NCI-H1092 treated with DMSO at 0.1 percent for 48 hours (cell line): ENCODE results near the gene LLCFC1.

Experiments
- DNase-seq: peaks from one replicate; lab custom pipeline; 2025; lab: John Stamatoyannopoulos, UW

The LLCFC1 gene

GRCh38 chr7:142939226-142939910, at the start of gene LLCFC1:
LLCFC1 (plus strand) TSS chr7:142939484; CDS start chr7:142939622, 138 bp downstream.
- no peak for DNase-seq

- no peak for DNase-seq
Measured at GRCh38 chr7:142889816-142890215, 49.5 kb upstream of the LLCFC1 start.

- DNase-seq = no peak
Measured at GRCh38 chr7:142890874-142891485, 48.3 kb upstream of the LLCFC1 start.

GRCh38 chr7:142891490-142892082, 47.7 kb upstream of the LLCFC1 start:
- DNase-seq = no peak

GRCh38 chr7:142892951-142893350, 46.3 kb upstream of the LLCFC1 start:
- no peak for DNase-seq

- DNase-seq = no peak
Measured at GRCh38 chr7:142894112-142894984, 44.9 kb upstream of the LLCFC1 start.

GRCh38 chr7:142894985-142895593, 44.2 kb upstream of the LLCFC1 start:
- no peak for DNase-seq

- no peak for DNase-seq
Measured at GRCh38 chr7:142896151-142896550, 43.1 kb upstream of the LLCFC1 start.

GRCh38 chr7:142896741-142897379, 42.4 kb upstream of the LLCFC1 start:
- no peak for DNase-seq

GRCh38 chr7:142897691-142898090, 41.6 kb upstream of the LLCFC1 start:
- no peak for DNase-seq

GRCh38 chr7:142898377-142899170, 40.7 kb upstream of the LLCFC1 start:
- DNase-seq = no peak

- no peak for DNase-seq
Measured at GRCh38 chr7:142899661-142900060, 39.6 kb upstream of the LLCFC1 start.

GRCh38 chr7:142901426-142902259, 37.6 kb upstream of the LLCFC1 start:
- no peak for DNase-seq

- DNase-seq = no peak
Measured at GRCh38 chr7:142904128-142904527, 35.2 kb upstream of the LLCFC1 start.

- DNase-seq = no peak
Measured at GRCh38 chr7:142905759-142906158, 33.5 kb upstream of the LLCFC1 start.

GRCh38 chr7:142906643-142907042, 32.6 kb upstream of the LLCFC1 start:
- DNase-seq = no peak

- no peak for DNase-seq
Measured at GRCh38 chr7:142908290-142908689, 31.0 kb upstream of the LLCFC1 start.

- DNase-seq = no peak
Measured at GRCh38 chr7:142908921-142909890, 30.1 kb upstream of the LLCFC1 start.

- no peak for DNase-seq
Measured at GRCh38 chr7:142910031-142910433, 29.3 kb upstream of the LLCFC1 start.
